Adipose tissue (tissue), 3 donors: Measurements from ENCODE around the gene NUDT21. TPM values are rescaled to one million over a fixed set of nuclear protein-coding genes. Genes with fewer than 3 reads are reported as not detected.

Source experiments
- H3K27ac ChIP-seq: one replicate; pipeline ENCODE4 v1.5.1; 2013; ENCODE audit warnings: low read depth, low read length
- WGBS, 3 donors: extraction: QIAGEN DNeasy Blood & Tissue Kit; methylation state at CpG; one replicate each; pipeline ENCODE4 v1.1.7; 2013; 5-methylcytosine and 5-hydroxymethylcytosine counted together
- polyA plus RNA-seq, 3 donors: library from polyadenylated mRNA; stranded (reverse); fragments of 200-250 nt; gene quantifications; one replicate each; pipeline ENCODE4 v1.2.3, GENCODE V29; 2013
- donor health status: healthy with polysubstance abuse.
- donor health status: Bipolar disorder and iron deficiency.
- donor health status: healthy.

NUDT21 gene
- polyA plus RNA-seq, 3 donors = 34.2 to 40.4 (median 34.4) TPM

DNA sequence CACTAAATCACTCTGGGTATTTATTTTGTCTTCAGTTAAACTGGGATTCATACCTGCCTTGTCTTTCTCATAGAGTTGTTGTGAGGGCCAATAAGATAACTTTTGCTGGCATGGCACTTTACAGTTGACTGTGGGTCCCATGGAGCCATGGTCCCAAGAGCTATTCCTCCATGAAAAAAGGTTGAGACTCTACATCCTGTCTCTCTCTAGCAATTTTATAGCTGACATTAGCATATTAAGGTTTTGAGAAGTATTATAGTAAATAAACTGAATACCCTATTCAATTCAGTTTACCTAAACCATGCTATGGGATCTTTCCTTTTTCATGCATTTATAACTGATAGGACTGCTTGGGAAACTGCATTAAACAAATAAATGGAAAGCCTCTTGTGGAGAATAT, 17.7 kb upstream of the NUDT21 start:
- no peak overlapping the region for H3K27ac ChIP-seq

GRCh38 chr16:56466344-56466743, 15.2 kb upstream of the NUDT21 start:
- WGBS, 3 donors = 95 to 100% (median 98%) methylated on average over 2 of the region's 2 CpGs
- H3K27ac ChIP-seq = no peak overlapping the region

DNA sequence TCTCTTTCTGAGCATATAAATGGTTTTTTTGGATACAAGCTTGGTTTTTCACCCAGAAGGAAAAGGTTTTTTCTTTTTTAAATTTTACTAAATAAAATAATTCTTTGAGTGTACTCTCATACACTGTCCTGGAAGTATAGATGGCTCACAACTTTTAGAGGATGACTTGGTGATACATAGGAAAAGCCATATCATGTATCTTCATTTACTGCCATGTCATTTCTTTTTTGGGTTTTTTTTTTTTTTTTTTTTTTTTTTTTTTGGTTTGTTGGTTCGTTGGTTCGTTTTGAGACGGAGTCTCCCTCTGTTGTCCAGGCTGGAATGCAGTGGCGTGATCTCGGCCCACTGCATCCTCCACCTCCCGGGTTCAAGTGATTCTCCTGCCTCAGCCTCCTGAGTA, 12.0 kb upstream of the NUDT21 start:
- H3K27ac ChIP-seq = no peak overlapping the region
- 95 to 97% (median 97%) methylated on average over 6 of the region's 6 CpGs for WGBS, 3 donors

GRCh38 chr16:56462064-56462796, 11.1 kb upstream of the NUDT21 start:
- H3K27ac ChIP-seq = no peak overlapping the region
- 56 to 94% (median 92%) methylated on average over 3 of the region's 3 CpGs for whole genome bisulfite sequencing, 3 donors

- no peak overlapping the region for H3K27ac ChIP-seq
- WGBS, 3 donors = 63 to 94% (median 94%) methylated on average over 2 of the region's 2 CpGs
Observed at GRCh38 chr16:56460101-56460500, 9.0 kb upstream of the NUDT21 start.

DNA sequence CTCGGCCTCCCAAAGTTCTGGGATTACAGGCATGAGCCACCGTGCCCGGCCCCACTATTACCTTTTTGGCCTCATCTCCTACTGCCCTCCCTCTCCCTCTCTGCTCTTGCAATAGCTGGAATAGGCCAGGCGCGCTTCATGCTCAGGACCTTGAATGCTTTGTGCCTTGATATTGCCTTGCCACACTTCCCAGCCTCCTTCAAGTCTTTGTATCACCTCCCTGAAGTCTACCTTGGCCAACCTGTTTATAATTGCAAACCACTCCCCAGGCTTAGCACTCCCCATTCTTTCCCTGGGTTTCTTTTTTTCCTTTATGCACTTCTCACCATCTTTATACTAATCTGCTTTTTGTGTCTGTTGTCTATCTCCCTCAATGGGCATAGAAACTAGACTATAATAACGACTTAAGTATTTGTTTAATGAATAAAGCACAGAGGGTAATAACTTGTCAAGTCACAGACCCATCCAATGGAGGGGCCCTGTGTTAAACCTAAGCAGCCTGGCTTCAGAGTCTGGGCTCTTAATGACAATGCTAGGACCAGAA, 6.9 kb upstream of the NUDT21 start:
- 93 to 95% (median 94%) methylated on average over 6 of the region's 6 CpGs for WGBS, 3 donors
- H3K27ac ChIP-seq = no peak overlapping the region

DNA sequence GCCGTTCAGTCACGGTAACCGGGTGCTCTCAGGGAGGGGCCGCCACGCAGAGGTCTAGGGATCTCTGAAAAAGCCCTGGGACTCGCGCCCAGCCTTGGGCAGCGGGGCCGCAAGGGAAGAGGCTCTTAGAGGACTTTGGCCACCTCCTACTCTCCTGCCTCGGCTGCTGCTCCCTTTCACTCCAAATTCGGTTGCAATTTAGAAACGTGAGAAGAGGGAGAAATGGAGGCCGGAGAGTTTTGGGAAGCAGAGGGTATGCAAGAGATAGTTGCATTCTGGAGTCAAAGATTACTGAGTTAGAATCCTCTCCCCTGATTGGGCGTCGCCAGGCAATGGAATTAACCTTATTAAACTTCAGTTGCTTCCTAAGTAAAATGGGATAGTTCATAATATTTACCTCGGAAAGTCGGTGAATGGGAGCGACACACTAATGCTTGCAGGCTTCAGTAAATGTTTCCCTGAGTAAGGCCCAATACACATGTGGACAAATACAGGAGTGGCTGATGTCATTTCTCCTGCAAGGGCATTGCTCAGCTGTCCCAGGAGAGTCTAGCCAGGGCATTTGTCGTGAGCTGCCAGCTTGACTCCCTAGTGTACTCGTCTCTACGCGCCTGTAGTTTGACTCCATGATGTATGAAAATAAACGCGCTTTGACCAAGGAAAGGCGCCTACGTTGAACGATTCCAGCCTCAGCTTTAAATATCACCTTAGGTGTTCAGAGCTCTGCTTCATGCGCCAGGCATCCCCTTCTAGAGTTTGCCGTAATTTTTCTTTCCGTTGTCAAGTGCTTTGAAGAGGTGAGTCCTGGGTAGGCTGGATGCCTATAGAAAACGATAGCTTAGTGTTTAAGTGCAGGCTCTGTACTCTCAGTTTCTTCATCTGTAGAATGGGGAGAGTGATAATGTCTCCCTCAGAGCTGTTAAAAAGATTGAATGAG, 889 bp upstream of the NUDT21 start:
- peak overlapping the region; percentile 6 for H3K27ac ChIP-seq
- 4 to 9% (median 7%) methylated on average over 31 of the region's 31 CpGs for WGBS, 3 donors

DNA sequence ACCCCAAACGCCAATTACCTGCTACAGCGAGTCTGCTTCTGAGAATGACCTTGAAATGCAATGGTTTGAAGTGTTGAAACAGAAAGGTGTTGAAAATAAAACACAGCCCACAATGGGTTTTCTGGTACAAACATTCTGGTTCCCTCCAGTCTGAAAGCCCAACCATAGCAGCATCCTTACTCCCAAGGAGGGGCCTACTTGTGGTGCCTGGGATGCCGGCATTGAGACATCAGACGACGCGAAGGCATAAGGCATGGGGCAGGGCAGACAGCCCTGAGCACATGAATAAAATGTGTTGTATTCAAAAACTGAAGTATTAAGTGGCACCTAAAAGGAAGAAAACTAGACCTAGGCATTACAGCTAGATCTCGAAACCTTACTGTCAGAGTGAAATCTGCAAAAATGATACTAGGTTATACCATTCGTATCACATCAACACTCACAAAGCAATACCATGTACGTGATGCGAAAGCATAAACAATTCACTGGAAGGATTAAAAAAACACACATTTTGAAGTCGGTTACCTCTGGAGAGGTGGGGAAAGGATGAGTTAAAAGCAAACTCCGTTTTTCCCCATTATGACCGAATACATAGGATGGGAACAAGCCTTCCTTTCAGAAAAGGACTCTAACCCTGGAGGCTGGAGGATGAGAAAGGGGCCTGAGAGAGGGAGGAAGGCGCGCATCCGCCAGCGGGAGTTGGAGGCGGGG, 702 bp downstream of the NUDT21 start:
- WGBS, 3 donors = 4 to 10% (median 8%) methylated on average over 18 of the region's 18 CpGs
- H3K27ac ChIP-seq = no peak overlapping the region

GRCh38 chr16:56448005-56448404, 3.1 kb downstream of the NUDT21 start:
- H3K27ac ChIP-seq = no peak overlapping the region

GRCh38 chr16:56447286-56447685, 3.8 kb downstream of the NUDT21 start:
- no peak overlapping the region for H3K27ac ChIP-seq
- WGBS, 3 donors = 63 to 89% (median 65%) methylated on average over 2 of the region's 2 CpGs

DNA sequence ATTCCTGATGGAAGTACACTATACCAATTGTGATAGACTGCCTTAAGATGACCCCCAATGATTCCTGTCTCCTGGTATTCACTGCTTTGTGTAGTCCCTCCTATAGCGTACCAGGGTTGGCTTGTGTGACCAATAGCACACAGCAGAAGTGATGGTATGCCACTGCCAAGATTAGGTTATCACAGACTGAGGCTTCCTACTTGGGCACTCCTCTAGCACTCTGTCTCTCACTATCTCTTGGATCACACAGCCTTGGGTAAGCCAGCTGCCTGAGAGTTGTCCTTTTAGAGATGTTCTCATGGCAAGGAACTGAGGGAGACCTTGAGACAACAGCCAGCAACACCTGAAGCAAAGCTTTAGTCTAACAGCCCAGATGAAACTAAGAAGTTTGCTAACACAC, 13.1 kb downstream of the NUDT21 start:
- H3K27ac ChIP-seq = no peak overlapping the region
- 95 to 98% (median 97%) methylated on average over 1 of the region's 1 CpG for WGBS, 3 donors

DNA sequence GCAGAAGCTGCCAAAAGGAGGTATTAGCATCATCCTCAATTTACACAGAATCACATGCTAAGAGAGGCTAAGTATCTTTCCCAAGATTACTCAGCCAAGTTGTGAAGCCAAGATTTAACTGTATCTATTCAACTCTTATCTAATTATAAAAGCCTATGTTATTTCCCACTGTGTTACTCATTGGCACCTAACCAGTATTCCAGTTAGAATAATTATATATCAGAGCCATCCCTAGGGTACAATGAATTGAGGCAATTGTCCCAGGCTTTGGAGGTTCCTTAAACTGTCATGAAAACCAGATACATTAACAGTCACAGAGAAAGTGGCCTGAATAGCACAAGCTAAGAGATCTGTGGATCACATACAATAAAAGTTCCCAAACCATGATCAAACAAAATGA, 14.9 kb downstream of the NUDT21 start:
- no peak overlapping the region for H3K27ac ChIP-seq

DNA sequence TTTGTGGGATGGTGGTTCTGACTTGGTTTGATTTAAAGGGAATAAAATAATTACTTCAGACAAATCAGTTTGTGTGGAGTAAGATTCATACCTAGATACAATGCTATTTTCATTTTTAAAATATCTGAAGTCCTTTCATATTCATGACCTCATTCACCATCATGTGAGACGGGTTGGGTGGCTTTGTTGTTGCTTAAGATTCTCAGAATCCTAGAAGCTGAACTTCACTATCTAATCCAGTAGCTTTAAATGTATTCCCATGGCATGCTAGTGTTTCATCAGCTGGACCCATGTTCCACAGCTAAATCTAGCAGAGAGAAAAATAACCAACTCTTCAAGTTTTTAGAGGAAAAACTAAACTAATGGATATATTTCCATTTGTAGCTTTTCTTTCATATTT, 23.0 kb downstream of the NUDT21 start:
- H3K27ac ChIP-seq = no peak overlapping the region
- 67 to 95% (median 80%) methylated on average over 1 of the region's 1 CpG for WGBS, 3 donors

DNA sequence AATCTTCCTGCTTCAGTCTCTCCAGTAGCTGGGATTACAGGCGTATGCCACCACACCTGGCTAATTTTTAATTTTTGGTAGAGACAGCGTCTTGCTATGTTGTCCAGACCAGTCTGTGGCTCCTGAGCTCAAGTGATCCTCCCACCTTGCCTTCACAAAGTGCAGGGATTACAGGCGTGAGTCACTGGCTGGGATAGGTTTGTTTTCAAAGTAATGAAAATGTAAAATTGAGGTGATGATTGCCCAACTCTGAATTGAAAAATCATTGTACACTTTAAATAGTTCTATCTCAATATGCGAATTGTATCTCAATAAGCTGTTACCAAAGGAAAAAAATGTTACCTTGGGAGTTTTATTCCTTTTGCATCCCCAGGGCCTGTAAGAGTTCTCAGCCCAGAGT, 24.5 kb downstream of the NUDT21 start:
- WGBS, 3 donors = 88 to 93% (median 88%) methylated on average over 4 of the region's 4 CpGs
- H3K27ac ChIP-seq = peak overlapping the region; percentile 44

DNA sequence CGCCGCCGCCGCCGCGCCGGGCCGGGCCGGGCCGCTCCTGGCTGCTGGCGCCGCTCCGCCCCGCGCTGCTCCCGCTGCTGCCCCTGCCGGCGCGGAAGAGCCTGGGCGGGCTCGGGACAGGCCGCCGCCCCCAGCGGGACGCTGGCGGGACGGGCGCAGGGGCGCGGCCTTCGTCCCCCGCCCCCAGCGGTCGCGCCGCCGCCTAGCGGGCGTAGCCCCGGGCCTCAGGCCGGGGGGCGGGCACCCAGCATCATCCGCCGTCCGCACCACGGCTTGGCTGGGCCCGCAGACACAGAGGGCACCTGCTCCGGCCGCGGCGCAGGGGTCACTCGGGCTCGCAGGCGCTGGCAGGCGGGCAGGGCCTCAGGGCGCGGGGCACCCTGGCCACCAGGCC, 25.7 kb downstream of the NUDT21 start, which contains the start of gene AMFR:
AMFR (minus strand) TSS at position 107 of the 394 bp plus-strand sequence. CDS start 218 bp downstream, outside the sequence.
- 0% methylated on average over 29 to 57 of the region's 57 CpGs for WGBS, 3 donors

GRCh38 chr16:56424791-56425438, 26.2 kb downstream of the NUDT21 start:
- 0 to 1% (median 1%) methylated on average over 58 to 79 of the region's 79 CpGs for WGBS, 3 donors
- no peak overlapping the region for H3K27ac ChIP-seq

More for the DNA sequence above, 25.7 kb downstream of the NUDT21 start, which contains the start of gene AMFR:
- peak within 1 kb of the TSS; percentile 44 for H3K27ac ChIP-seq

GRCh38 chr16:56424404-56424764, 26.7 kb downstream of the NUDT21 start:
- H3K27ac ChIP-seq = no peak overlapping the region
- WGBS, 3 donors = 1% methylated on average over 16 of the region's 16 CpGs
